Hepatocyte (in vitro differentiated cells): ENCODE measurements around the gene SUB1. TPM values are rescaled to one million over a fixed set of nuclear protein-coding genes. Genes with fewer than 3 reads are reported as not detected.
A peak's percentile ranks its signal among the peaks of the same experiment; 100 is the strongest.

ENCODE experiments used
- DNase-seq: peaks from one replicate; pipeline ENCODE4 v3.0.0-alpha.2; 2016; ENCODE audit warnings: low spot score
- H2AFZ ChIP-seq: fragments of 200-600 bp; sonication (generic); 2 replicates; pipeline ENCODE4 v1.6.0; 2016; ENCODE audit warnings: antibody characterized with exemption, mild to moderate bottlenecking
- H3K27ac ChIP-seq: fragments of 200-600 bp; sonication (generic); 2 replicates; pipeline ENCODE4 v1.5.1; 2016; ENCODE audit warnings: mild to moderate bottlenecking
- H3K27me3 ChIP-seq: fragments of 200-600 bp; sonication (generic); 2 replicates; pipeline ENCODE4 v1.6.1; 2016
- H3K36me3 ChIP-seq: fragments of 200-600 bp; sonication (generic); replicated peaks from 2 replicates; pipeline ENCODE4 v1.5.1; 2016; ENCODE audit warnings: low read depth; ENCODE audit not compliant: insufficient read depth
- H3K4me1 ChIP-seq: fragments of 200-600 bp; sonication (generic); 2 replicates; pipeline ENCODE4 v1.5.1; 2016; ENCODE audit warnings: mild to moderate bottlenecking, moderate library complexity; ENCODE audit not compliant: insufficient read depth
- H3K4me2 ChIP-seq: fragments of 200-600 bp; sonication (generic); 2 replicates; pipeline ENCODE4 v1.6.0; 2016
- H3K4me3 ChIP-seq: fragments of 200-600 bp; sonication (generic); 2 replicates; pipeline ENCODE4 v1.5.1; 2016; ENCODE audit warnings: mild to moderate bottlenecking
- H3K79me2 ChIP-seq: fragments of 200-600 bp; sonication (generic); 2 replicates; pipeline ENCODE4 v1.6.0; 2017; ENCODE audit warnings: mild to moderate bottlenecking
- H3K9me2 ChIP-seq: fragments of 200-600 bp; sonication (generic); replicated peaks from 2 replicates; pipeline ENCODE4 v1.6.0; 2017; ENCODE audit warnings: mild to moderate bottlenecking; ENCODE audit not compliant: insufficient read depth
- H3K9me3 ChIP-seq: fragments of 200-600 bp; sonication (generic); 2 replicates; pipeline ENCODE4 v1.5.1; 2016; ENCODE audit warnings: low read depth, mild to moderate bottlenecking
- H4K20me1 ChIP-seq: fragments of 200-600 bp; sonication (generic); 2 replicates; pipeline ENCODE4 v1.6.0; 2016; ENCODE audit warnings: mild to moderate bottlenecking; ENCODE audit not compliant: insufficient read depth, poor library complexity, severe bottlenecking
- CTCF ChIP-seq: fragments of 200-600 bp; sonication (generic); IDR thresholded peaks from 2 replicates; pipeline ENCODE4 v1.5.1; 2016; ENCODE audit warnings: antibody characterized with exemption, mild to moderate bottlenecking; ENCODE audit not compliant: poor library complexity
- EZH2 ChIP-seq: fragments of 200-600 bp; sonication (generic); IDR thresholded peaks from 2 replicates; pipeline ENCODE4 v1.6.1; 2016; ENCODE audit warnings: antibody characterized with exemption, mild to moderate bottlenecking, borderline replicate concordance
- EZH2phosphoT487 ChIP-seq: fragments of 200-600 bp; sonication (generic); IDR thresholded peaks from one replicate; pipeline ENCODE4 v1.6.1; 2018; ENCODE audit warnings: antibody characterized with exemption, mild to moderate bottlenecking, low read depth, moderate library complexity; ENCODE audit not compliant: unreplicated experiment, severe bottlenecking
- WGBS: methylation state at CpG from one replicate; pipeline ENCODE4 v1.1.6; 2016; ENCODE audit warnings: low lambda C conversion rate; ENCODE audit errors: missing lambda C conversion rate; 5-methylcytosine and 5-hydroxymethylcytosine counted together
- polyA plus RNA-seq: library from polyadenylated mRNA; unstranded; fragments of >200 nt; fragmentation: Nextera tagmentation; extraction: Ambion mirVana; gene quantifications from 2 replicates; pipeline ENCODE4 v1.2.1, GENCODE V29; 2016
- total RNA-seq: library from RNA; depleted of rRNA; stranded (reverse); fragments of >200 nt; gene quantifications from 2 replicates; pipeline ENCODE4 v1.2.3, GENCODE V29; 2014

The SUB1 gene
- total and polyA plus RNA-seq, 2 experiments from 2014 or later: 340 to 394 TPM

- Histone ChIP-seq H2AFZ (no peak overlapping the region), H3K27ac (peak overlapping the region; percentile 10), H3K36me3 (no peaks in the 10 kb centered on the region), H3K4me1 (peaks cover 4% of the 10 kb centered on the region), H3K9me2 (no peaks in the 10 kb centered on the region), H4K20me1 (no peaks in the 10 kb centered on the region), H3K4me3 (no peak overlapping the region), H3K79me2 (no peaks in the 10 kb centered on the region), H3K9me3 (no peaks in the 10 kb centered on the region), H3K27me3 (no peaks in the 10 kb centered on the region), H3K4me2 (no peak overlapping the region)
- 80% methylated on average over 2 of the region's 2 CpGs for WGBS
- no peak for DNase-seq
- TF ChIP-seq CTCF: no peak
- no peak for TF ChIP-seq EZH2phosphoT487
- TF ChIP-seq EZH2: no peak
These were observed 57.1 kb downstream of the SUB1 start for GRCh38 chr5:32642276-32643002.

DNA sequence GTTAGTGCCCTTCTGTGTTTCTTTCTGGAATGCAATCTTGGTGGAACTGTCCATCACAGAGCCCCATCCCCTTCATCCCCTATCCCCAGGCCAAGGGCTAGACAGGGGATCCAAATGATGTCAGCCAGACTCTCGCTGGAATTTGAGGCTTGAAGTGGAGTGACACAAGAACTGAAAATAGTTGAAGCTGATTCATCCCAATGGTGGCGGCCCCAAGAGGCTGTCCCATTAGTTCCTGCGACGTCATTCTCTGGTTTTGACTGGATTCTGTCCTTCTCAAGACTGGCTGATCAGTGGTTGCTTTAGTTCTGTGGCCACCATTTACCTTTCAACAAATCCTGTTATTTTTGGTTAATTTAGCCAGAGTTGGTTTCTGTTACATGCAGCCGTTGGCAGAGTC is 59.9 kb downstream of the SUB1 start:
- no peak overlapping the region for H2AFZ ChIP-seq
- no peaks in the 10 kb centered on the region for H3K9me2 ChIP-seq
- H3K27me3 ChIP-seq: no peaks in the 10 kb centered on the region
- no peaks in the 10 kb centered on the region for H3K9me3 ChIP-seq
- 89% methylated on average over 5 of the region's 5 CpGs for WGBS
- no peaks in the 10 kb centered on the region for H3K36me3 ChIP-seq
- no peaks in the 10 kb centered on the region for H4K20me1 ChIP-seq
- no peak for DNase-seq
- H3K4me3 ChIP-seq: no peak overlapping the region
- peaks cover 4% of the 10 kb centered on the region for H3K4me1 ChIP-seq
- H3K27ac ChIP-seq: no peak overlapping the region
- TF ChIP-seq EZH2 (no peak), EZH2phosphoT487 (no peak), CTCF (no peak)
- H3K79me2 ChIP-seq: no peaks in the 10 kb centered on the region
- H3K4me2 ChIP-seq: no peak overlapping the region

DNA sequence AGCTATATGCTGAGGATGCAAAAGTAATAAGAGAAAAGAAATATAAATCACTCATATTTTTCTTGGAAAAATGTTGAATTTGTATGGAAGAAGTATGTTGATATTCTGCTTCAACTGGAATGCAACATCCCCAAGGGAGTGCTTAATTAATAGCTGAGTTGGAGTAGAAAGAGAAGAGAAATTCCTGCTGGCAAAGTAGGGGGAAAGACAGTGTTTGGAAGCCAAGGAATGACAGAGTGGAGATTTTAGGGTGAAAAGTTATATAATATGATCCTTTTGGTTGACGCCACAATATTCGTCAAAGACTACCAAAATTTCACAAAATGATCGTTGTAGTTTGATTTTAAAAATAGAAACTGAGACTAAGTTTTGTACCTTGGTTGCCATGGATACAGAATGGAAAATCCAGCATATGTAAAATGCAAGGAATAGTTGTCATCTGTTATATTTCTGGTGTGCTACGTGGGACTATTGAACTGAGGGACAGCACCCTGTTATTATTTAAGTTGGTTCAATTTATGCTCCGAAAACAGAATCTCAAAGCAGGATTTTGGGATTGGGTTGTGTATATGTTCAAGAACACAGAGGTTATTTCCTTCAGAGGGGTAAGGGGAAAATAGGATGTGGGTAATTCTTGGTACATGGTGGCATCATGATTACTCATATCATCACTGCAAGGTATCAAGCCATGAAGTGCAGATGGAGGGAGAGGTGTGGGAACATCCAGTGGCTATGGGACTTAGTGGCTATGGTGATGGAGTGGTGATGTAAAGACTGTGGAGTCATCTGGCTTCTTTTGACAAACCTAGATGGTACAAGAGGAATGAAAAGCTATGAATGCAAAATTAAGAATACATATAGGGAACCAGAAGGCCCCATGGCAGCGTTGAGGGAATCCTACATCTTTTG is 61.0 kb downstream of the SUB1 start:
- H3K4me2 ChIP-seq: no peak overlapping the region
- H3K9me2 ChIP-seq: no peaks in the 10 kb centered on the region
- H3K36me3 ChIP-seq: no peaks in the 10 kb centered on the region
- no peaks in the 10 kb centered on the region for H3K27me3 ChIP-seq
- H3K27ac ChIP-seq: no peak overlapping the region
- no peaks in the 10 kb centered on the region for H3K79me2 ChIP-seq
- no peak for TF ChIP-seq CTCF
- TF ChIP-seq EZH2phosphoT487: no peak
- no peak for TF ChIP-seq EZH2
- no peak overlapping the region for H2AFZ ChIP-seq
- no peaks in the 10 kb centered on the region for H4K20me1 ChIP-seq
- H3K9me3 ChIP-seq: no peaks in the 10 kb centered on the region
- H3K4me1 ChIP-seq: peaks cover 4% of the 10 kb centered on the region
- no peak overlapping the region for H3K4me3 ChIP-seq
- no peak for DNase-seq
- WGBS: 89% methylated on average over 6 of the region's 6 CpGs
